ENCODE results near the gene SCFD2. TPM values are rescaled to one million over a fixed set of nuclear protein-coding genes. Genes with fewer than 3 reads are reported as not detected.
"Not testable (repeated sequence)": the region's sequence is repeated elsewhere in the genome, so short reads cannot be mapped to it uniquely, and the experiment has no call there.

SCFD2 gene
- polyA plus RNA-seq, 12 donors: 10.3 to 13.4 (median 11.6) TPM; not detected in 1

DNA sequence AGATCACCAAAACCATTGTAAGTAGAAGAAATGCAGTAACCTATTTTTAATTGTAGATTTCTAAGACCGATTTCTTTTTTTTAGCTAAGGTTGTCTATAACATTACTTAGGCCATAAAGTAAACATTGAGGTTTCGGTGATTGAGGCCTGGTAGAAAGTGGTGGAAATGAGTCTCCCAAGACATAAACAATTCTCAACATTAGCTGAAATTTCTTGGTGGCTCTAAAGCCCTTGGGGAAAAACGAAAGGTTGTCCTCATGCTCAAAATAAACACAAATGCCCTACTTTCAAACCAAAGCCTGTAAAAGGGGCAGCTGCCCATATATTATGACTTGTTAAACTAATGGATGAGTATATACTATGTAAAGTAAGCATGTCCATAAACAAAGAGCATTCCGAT, 98.8 kb downstream of the SCFD2 start:
- no peak for DNase-seq

DNA sequence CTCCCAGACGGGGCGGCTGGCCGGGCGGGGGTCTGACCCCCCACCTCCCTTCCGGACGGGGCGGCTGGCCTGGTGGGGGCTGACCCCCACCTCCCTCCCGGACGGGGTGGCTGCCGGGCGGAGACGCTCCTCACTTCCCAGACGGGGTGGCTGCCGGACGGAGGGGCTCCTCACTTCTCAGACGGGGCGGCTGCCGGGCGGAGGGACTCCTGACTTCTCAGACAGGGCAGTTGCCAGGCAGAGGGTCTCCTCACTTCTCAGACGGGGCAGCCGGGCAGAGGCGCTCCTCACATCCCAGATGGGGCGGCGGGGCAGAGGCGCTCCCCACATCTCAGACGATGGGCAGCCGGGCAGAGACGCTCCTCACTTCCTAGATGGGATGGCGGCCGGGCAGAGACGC, 109.9 kb downstream of the SCFD2 start:
- not testable (repeated sequence) for DNase-seq

DNA sequence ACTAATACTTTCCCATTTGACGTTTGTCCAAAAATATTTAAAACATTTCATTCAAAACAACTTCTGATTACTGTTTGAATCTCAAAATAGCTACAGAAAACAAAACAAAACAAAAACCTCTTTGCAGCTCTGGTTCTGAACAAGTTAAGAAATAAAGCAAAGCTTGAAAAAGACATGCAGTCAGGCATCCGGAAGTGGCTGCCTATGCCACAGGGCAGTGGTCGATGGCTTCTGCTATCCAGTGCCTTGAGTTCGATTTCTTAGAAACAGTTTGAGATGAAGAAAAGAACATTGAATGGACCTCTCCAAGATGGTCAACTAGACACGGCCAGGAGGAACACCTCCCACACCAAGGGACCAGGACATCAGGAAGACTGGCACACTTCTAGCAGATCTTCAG, 125.3 kb downstream of the SCFD2 start:
- no peak for DNase-seq

DNA sequence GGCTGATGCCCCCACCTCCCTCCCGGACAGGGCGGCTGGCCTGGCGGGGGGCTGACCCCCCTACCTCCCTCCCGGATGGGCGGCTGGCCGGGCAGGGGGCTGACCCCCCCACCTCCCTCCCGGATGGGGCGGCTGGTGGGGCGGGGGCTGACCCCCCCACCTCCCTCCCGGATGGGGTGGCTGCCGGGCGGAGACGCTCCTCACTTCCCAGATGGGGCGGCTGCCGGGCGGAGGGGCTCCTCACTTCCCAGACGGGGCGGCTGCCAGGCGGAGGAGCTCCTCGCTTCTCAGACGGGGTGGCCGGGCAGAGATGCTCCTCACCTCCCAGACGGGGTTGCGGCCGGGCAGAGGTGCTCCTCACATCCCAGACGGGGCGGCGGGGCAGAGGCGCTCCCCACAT, 127.5 kb downstream of the SCFD2 start:
- not testable (repeated sequence) for DNase-seq

DNA sequence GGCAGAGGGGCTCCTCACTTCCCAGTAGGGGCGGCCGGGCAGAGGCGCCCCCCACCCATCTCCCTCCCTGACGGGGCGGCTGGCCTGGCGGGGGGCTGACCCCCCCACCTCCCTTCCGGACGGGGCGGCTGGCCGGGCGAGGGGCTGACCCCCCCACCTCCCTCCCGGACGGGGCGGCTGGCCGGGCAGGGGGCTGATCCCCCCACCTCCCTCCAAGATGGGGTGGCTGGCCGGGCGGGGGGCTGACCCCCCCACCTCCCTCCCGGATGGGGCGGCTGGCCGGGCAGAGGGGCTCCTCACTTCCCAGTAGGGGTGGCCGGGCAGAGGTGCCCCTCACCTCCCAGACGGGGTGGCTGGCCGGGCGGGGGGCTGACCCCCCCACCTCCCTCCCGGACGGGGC, 128.1 kb downstream of the SCFD2 start:
- not testable (repeated sequence) for DNase-seq

DNA sequence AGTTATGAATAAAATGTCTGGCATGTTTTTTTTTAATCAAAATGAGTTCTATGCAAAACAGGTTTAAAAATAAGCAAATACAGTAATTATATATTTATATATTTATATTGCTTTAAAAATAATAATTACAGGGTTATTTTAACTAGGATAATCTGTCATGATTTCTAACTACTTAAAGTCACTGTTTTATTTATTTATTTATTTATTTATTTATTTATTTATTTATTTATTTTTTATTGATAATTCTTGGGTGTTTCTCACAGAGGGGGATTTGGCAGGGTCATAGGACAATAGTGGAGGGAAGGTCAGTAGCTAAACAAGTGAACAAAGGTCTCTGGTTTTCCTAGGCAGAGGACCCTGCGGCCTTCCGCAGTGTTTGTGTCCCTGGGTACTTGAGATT, 129.2 kb downstream of the SCFD2 start:
- DNase-seq: not testable (repeated sequence)

DNA sequence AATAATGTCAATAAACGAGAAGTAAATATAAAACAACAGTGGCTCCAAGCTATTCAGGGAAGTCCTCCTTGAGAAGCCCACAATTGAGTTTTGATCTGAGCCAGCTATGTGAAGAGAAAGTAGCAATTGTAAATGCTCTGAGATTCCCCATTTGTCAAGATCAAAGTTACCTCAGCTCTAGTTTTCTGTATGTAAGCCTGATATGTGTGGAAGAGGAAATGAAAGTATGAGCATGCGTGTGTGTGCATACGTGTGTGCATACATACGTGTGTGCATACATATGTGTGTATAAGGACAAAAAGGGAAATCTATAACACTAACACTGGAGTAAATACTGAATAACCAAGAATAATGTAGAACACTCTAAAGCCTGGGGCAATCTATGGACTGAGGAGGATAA, 130.3 kb downstream of the SCFD2 start:
- DNase-seq: no peak

DNA sequence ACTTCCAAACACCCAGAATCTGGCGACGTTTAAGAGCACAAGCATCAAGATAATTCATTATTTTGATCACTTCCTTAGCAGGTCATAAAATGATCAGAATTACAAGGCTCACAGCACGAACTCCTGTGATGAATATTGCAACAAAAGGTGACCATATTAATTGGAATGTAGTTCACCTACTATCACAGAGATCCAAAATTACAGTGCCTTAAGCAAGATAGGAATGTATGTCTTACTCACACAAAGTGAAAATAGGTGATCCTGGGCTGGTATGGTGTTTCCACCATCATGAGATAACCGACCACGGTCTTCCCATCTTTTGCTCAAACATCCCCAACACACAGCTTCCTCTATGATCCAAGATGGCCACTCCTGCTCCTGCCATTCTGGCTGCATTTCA, 131.2 kb downstream of the SCFD2 start:
- DNase-seq: no peak

DNA sequence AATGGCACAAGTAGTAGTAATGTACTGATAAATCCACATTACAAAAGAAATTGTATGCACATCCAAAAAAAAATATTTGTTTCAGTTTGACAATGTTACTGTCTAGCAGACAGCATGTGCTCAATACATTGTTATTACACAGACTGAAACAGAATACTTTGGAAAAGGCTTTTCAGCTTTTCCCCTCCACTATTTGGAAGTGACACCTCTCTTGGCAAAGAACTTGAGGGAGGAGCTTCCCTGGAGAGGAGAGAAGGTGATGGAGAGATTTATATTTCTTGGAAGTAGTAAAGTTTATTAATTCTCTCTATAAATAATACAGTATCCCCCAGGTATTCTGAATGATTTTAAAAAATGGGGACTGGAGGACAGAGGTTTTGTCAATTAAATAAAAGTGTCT, 131.8 kb downstream of the SCFD2 start:
- no peak for DNase-seq

DNA sequence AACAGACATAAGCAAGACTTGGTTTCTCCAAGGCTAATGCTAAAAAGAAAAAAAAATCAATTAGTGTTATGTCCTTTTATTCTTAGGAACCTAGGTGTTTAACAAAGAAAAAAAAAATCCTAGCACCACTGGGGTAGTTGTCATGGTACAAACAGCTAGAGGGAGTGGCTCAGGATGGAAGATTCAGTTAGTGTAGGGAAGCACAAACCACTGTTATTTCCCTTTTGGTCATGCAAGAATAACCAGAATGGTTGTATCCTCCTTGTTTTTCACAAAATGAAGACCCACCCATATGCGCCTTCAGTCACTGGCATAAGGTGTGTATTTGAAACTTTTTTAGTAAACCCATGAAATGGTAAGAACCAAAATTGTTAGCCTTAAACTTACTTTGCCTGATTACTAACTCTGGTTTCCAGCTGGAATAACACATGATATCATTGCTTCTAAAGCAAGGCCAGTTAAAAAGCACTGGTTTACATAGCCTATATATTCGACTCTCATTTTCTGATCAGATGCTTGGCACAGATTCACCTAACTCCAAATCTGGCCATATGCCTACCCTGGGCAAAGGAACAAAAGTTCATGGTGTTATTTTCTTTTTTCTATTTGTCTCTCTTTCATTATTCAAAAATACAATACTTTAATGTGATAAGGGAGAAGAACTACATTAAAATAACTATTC, 132.6 kb downstream of the SCFD2 start:
- DNase-seq: no peak

DNA sequence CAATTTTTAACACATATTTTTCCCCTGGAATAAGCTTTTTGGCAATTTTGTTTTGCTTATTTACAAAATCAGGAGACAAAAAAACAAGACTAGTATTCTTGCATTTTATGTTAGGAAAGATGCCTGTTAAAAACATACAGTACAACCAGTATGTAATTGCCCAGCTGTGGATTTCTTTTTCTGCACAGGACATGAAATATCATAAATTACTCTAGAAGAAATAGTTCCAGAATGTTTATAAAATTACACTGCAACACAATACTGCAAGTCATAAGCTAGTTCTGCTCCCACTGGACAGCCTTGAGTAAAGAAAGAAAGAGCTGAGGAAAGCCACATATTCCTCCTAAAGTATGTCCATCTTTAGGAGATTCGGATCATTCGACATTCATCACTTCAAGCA, 133.5 kb downstream of the SCFD2 start:
- DNase-seq: no peak

DNA sequence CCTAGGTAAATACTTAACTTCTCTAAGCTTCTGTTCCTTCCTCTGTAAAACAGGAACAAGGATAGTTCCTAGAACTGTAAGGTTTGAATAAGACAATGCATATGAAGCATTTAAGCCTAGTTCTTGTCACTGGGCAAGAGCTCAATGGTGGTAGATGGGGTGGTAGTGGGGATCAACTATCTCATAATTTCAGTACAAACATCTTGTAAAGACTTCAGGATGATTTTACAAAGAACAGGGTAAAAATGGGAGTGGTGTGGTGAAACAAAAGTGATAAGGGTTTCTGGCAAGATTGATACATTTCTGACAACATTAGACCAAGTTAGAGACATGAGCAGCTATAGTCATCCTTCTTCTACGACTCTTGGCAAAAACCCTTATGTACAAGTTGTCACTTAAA, 137.8 kb downstream of the SCFD2 start:
- DNase-seq: no peak

DNA sequence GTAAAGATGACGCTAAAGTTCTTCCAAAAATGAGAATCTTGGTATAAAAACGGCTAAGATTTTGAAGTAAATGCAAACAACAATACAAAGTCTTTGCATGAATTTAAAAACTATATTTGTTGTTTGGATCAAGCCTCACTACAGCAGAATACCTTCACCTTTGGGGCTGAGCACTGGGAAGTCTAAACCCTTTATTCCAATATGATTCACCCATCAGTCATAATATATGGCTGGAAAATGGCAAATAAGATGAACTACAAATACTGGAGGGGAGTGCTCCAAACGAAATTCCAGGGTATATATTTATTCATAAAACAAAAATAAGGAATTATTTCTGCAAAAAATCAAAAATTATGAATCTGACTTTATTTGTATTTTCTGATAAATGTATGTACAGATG, 138.4 kb downstream of the SCFD2 start:
- no peak for DNase-seq

DNA sequence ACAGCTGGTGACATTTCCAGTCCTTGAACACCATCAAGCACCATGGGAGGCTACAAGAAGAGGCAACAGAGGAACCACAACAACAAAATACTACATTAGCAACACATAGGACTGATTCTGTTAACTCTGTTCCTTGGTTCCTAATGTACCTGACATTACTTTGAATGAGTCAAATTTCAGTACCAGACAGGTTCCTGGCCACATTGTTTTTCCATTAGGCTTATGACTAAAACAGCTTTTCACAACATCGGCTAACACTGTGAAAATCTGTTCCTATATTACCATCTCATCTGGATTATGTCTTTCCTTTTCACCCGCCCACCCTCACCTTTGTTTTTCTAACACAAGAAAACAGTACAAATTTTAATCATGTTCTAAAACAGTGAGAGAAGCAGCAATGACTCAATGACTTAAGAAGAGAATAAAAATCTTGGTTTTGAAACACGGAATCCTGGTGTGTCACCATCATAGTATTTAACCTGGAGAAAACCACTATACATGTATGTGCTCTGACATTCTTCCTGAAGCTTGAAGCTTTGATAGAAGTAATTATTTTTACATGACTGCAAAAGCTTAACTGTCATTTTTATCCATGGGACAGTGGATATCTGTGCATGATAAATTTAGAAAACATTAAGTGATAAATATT, 143.9 kb downstream of the SCFD2 start:
- DNase-seq: no peak

DNA sequence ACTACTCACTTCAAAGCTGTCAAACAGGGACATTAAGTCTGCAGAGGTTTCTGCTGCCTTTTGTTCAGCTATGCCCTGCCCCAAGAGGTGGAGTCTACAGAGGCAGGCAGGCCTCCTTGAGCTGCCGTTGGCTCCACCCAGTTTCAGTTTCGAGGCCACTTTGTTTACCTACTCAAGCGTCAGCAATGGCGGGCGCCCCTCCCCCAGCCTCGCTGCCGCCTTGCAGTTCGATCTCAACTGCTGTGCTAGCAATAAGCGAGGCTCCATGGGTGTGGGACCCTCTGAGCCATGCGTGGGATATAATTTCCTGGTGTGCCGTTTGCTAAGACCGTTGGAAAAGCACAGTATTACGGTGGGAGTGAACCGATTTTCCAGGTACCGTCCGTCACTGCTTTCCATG, 146.7 kb downstream of the SCFD2 start:
- DNase-seq: not testable (repeated sequence)

DNA sequence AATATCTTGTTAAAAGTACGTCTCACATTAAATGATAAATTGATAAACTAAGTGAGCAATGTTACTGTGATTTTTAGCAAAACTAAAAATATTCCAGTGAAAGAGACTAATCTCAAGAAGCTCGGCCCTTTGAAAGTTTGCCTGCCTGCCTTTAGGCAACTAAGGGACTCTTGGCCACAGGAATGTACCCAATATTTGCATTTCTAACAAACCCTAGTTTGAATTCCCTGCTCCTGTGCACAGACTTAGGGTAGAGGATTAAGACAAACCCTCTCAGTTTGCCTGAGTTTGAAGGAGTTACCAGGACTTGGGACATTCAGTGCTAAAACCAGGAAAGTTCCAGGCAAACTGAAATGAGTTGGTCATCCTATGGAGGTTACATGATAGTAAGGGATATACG, 157.1 kb downstream of the SCFD2 start:
- DNase-seq: no peak

DNA sequence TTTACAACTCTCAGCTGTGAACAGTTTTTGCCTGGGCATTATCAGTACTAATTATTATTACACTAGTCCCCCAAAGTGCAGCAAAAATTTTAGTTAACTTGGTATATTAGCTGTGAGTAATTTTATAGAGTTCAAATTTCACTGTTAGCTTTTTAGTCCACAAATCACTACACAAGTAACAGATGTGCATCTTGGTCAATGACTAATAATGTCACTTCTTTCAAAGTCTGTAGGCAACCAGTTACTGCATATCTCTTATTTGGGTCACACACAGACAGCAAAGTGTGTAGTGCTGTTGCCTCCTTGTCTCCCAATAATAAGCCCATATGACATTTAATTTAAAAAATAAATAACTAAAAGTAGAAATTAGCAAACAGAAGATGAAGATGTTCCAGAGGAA, 159.9 kb downstream of the SCFD2 start:
- no peak for DNase-seq

DNA sequence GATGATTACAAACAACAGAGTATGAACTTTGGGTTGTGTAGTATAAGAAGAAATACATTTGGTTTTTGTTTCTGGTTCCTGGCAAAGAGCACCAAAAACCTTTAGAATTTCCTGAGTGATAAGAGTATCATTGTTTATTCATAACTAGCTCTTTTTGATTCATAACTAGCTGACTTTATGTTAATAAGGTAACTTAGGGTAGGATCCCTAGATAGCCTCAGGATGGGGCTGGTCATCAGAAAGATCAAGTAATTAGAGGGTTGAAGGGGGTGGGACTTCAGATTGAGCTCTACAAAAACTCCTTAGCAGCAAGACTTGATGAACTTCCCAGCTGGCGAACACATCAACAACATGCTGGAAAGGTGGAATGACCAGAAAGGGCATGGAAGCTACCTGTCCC, 166.5 kb downstream of the SCFD2 start:
- no peak for DNase-seq

DNA sequence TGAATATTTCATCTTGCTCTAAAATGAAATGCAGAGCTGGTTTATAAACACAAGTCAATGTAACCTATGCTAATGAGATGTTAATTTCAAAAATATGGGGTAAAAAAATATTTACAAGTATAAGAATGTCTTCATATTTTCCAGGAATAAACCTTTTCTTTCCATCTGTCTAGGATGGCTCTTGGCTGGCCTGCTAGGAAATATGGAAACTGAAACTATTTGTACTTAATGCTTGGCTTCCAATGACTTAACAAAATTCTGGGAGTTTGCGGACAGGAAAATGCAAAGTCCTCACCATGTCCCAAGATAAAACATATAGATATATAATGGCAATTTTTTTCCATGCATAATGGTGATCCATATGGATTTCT, 168.1 kb downstream of the SCFD2 start:
- DNase-seq: peak; percentile 73

DNA sequence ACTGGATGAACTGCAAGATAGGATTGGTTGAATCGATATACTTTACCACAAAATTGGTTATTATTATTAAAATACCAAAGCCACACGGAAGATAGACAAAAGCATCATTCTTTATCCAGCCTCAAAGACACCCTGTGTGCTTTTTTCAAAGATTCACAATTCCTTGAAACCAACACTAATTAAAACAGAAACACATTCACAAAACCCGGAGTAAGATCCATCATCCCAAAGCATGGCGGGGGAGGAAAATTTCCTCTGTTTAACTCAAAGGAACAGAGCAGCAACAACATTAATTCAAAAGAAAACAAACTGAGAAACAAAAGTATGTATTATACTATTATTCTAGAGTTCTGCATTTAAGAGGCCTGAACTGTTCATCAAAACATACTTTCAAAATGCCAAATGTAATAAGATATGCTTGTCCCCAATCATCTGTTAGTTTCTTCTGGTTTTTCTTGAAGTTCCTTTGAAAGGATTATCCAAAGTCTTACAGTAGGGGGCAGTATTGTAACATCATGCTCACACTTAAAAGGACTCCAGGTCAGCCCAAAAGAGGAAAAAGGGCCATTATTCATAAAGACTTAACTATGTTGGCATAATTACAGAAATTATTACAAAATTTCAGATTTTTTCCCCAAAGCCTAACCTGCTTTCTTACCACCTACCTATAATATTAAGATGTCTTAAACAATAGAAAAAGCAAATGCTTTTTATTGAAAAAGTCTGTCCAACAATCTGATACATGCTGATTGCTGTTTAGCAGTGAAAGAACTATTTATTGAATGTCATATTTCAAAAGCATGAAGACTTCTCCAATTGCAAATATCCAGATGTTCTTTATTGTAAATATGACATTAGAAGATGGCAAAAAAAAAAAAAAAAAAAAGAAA, 168.7 kb downstream of the SCFD2 start:
- DNase-seq: peak; percentile 92

DNA sequence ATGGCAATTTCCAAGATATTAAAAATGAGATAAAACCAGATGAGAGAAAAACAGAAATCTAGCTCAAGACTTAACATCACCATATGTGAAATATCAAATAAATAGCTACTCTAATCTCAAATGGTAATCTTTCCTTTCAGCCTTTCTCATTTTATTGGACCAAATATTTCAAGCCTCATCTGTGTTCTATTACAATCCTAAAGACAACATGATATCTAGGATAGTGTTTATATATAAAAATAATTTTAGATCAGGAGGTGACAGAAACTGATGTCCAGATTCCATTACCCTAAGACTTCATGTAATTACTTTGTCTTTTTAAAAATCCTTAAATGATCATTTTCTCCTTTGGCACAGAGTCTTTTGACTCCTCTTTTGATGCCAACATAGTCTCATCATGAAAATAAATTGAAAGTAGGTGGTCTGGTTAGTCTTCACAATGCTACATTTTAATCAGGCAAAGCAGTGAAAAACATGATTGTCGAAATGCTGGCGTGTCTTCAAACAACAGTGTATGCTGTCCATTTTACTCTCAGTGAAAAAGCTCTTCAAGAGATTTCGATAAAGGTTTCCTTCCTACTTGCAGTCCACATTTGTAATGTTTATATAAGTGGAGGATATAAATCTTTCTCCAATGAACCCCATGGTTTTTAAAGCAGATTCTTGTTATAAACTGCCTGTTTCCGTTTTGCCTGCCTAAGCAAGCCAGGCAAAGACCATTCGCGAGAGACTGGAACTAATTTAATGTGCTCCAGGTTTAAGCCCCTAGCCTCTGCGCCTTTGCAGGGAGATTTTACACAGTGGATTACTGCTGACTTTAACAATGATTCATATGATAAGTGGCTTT, 169.8 kb downstream of the SCFD2 start:
- DNase-seq: peak; percentile 57

DNA sequence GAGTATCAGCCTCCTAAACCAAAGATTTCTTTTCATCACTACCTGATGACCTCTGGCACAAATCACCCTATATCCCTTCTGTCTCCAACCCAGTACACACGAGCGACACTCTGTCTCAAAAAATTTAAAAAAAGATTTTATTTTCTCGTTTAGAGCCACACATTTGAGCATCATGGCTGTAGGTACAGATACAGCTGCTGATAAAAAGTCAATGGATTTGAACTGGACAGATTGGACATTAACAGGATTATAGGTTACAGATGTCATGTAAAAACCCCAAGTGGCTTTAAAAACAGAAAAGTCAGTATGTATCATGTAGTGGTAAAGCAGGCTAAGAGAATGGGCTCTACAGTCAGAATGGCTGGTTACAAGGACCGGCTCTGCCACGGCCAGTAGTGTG, 171.1 kb downstream of the SCFD2 start:
- DNase-seq: no peak

All from muscle of arm (tissue), 12 donors.